Measurements from ENCODE around the gene ZHX3.

GRCh38 chr20:41136680-41137613 lies 180.6 kb downstream of the ZHX3 start, which contains the start of gene PLCG1:
- TF ChIP-seq CTCF (IDR thresholded peaks at IDR 0.05; ENCODE audit: low read depth, low read length, poor library complexity, severe bottlenecking): no peak
- TF ChIP-seq EZH2phosphoT487 (IDR thresholded peaks at IDR 0.05; ENCODE audit: borderline replicate concordance, low read length): no peak

Data from DOHH2 (cell line).